Measurements from ENCODE around the gene MAD1L1. TPM values are rescaled to one million over a fixed set of nuclear protein-coding genes. Genes with fewer than 3 reads are reported as not detected.

MAD1L1 gene
- total RNA-seq, 1 experiment from 2014 or later, result 38.5 TPM

DNA sequence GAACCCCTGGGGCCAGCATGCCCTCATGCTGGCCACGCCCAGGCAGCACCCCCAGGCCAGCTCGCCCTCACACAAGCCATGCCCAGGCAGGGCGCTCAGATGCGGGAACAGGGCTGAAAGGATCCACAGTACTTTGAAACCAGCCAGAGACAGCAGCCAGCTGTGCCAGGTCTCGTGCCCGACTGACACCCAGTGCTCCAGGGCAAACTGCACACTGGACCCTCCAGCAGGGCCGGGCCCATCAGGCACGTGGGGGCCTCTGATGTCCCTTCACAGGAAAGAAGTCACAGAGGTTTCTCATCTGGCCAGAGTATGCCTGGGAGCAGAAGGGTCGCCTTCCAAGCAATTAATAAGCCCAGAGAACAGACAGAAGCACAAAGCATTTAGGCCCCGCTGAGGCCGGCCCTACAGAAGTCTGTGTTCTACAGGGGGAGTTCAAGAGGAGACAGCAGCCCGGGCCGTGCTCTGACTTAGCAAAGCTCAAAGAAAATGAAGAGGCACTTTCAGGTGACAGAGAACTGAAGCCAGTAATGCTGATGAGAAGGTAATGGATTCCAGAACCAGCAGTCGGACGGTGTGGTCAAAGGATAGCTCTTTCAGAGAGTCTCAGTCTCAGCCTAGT, 21.4 kb downstream of the MAD1L1 start:
- ATAC-seq, result no peak
- no peaks in the 10 kb centered on the region for H3K27me3 ChIP-seq (ENCODE audit: insufficient read depth, low read length)
- no peak overlapping the region for H2AFZ ChIP-seq (ENCODE audit: low read depth, low read length, poor library complexity, severe bottlenecking)
- no peaks in the 10 kb centered on the region for H3K9me2 ChIP-seq (ENCODE audit: insufficient read depth)
- no peaks in the 10 kb centered on the region for H3K9me3 ChIP-seq (ENCODE audit: control insufficient read depth in 1 of 2, insufficient read depth in 1 of 2, low read depth in 1 of 2, low read length in 2 of 2)
- intact Hi-C loops (cut with micrococcal nuclease), result no loop called here
- no peak overlapping the region for H3K4me2 ChIP-seq (ENCODE audit: low read length)
- DNase-seq (ENCODE audit: low read depth, low spot score), result no peak
- no peak overlapping the region for H3K27ac ChIP-seq (ENCODE audit: low read depth, low read length)
- no peak overlapping the region for H3K9ac ChIP-seq (ENCODE audit: low read length)
- ChIA-PET POLR2A (no interaction called here), RAD21 (ENCODE audit: low non-redundant PET in 1 of 2, low total read pairs in 2 of 2, uncharacterized antibody in 2 of 2, unreplicated experiment in 2 of 2) (no interaction called here), CTCF (interaction anchor here (0.5 kb wide), 1 partner anchor 547 kb away, joined by 4 read pairs; no protein-coding TSS in a partner anchor)
- H4K20me1 ChIP-seq (ENCODE audit: insufficient read depth), result no peaks in the 10 kb centered on the region
- 0 out of 2 replicates have a peak, but pooled peaks cover 4% of the 10 kb centered on the region for H3K79me2 ChIP-seq (ENCODE audit: insufficient read depth, low read length)
- TF ChIP-seq POLR2AphosphoS5 (IDR thresholded peaks at IDR 0.05; ENCODE audit: low read depth, low read length) (no peak), ELF1 (IDR thresholded peaks at IDR 0.05; ENCODE audit: borderline replicate concordance, low read depth) (no peak), CEBPB (IDR thresholded peaks at IDR 0.05; ENCODE audit: low read depth) (no peak), FOSL1 (IDR thresholded peaks at IDR 0.05; ENCODE audit: low read depth) (no peak)
- no peaks in the 10 kb centered on the region for H3K4me1 ChIP-seq (ENCODE audit: control insufficient read depth in 1 of 2, insufficient read depth in 2 of 2, low read length in 2 of 2)
- H3K36me3 ChIP-seq (ENCODE audit: control insufficient read depth in 1 of 2, insufficient read depth in 2 of 2, low read length in 2 of 2), result peaks cover 9 to 34% of the 10 kb centered on the region in 2 experiments
- H3K4me3 ChIP-seq (replicated peaks in 1 of 2; ENCODE audit: low read depth in 1 of 2, low read length in 2 of 2), result no peak overlapping the region
- BruUV-seq (replicated peaks), result no TSS peak

GRCh38 chr7:2210551-2211258, 22.0 kb downstream of the MAD1L1 start:
- Histone ChIP-seq H3K27me3 (ENCODE audit: insufficient read depth, low read length) (no peaks in the 10 kb centered on the region), H3K36me3 (ENCODE audit: control insufficient read depth in 1 of 2, insufficient read depth in 2 of 2, low read length in 2 of 2) (peaks cover 9 to 34% of the 10 kb centered on the region in 2 experiments), H3K9me3 (ENCODE audit: control insufficient read depth in 1 of 2, insufficient read depth in 1 of 2, low read depth in 1 of 2, low read length in 2 of 2) (no peaks in the 10 kb centered on the region), H2AFZ (ENCODE audit: low read depth, low read length, poor library complexity, severe bottlenecking) (no peak overlapping the region), H3K4me1 (ENCODE audit: control insufficient read depth in 1 of 2, insufficient read depth in 2 of 2, low read length in 2 of 2) (no peaks in the 10 kb centered on the region), H3K4me3 (replicated peaks in 1 of 2; ENCODE audit: low read depth in 1 of 2, low read length in 2 of 2) (no peak overlapping the region), H3K27ac (ENCODE audit: low read depth, low read length) (no peak overlapping the region), H4K20me1 (ENCODE audit: insufficient read depth) (no peaks in the 10 kb centered on the region), H3K79me2 (ENCODE audit: insufficient read depth, low read length) (0 out of 2 replicates have a peak, but pooled peaks cover 4% of the 10 kb centered on the region), H3K9ac (ENCODE audit: low read length) (no peak overlapping the region), H3K4me2 (ENCODE audit: low read length) (no peak overlapping the region), H3K9me2 (ENCODE audit: insufficient read depth) (no peaks in the 10 kb centered on the region)
- BruUV-seq (replicated peaks), result no TSS peak
- no peak for DNase-seq (ENCODE audit: low read depth, low spot score)
- ChIA-PET CTCF (interaction anchor here (0.5 kb wide), 1 partner anchor 546 kb away, joined by 4 read pairs; no protein-coding TSS in a partner anchor), RAD21 (ENCODE audit: low non-redundant PET in 1 of 2, low total read pairs in 2 of 2, uncharacterized antibody in 2 of 2, unreplicated experiment in 2 of 2) (no interaction called here), POLR2A (no interaction called here)
- TF ChIP-seq ELF1 (IDR thresholded peaks at IDR 0.05; ENCODE audit: borderline replicate concordance, low read depth) (no peak), YY1 (IDR thresholded peaks at IDR 0.05; ENCODE audit: extremely low read depth, insufficient replicate concordance, low read depth, low read length) (no peak), CBX3 (IDR thresholded peaks at IDR 0.05; ENCODE audit: low read depth) (no peak), POLR2A (IDR thresholded peaks at IDR 0.05; ENCODE audit: borderline replicate concordance, extremely low read depth, insufficient read depth, insufficient read length) (no peak), ZFX (IDR thresholded peaks at IDR 0.05) (no peak), ATF3 (IDR thresholded peaks at IDR 0.05) (no peak), EGR1 (IDR thresholded peaks at IDR 0.05; ENCODE audit: low read depth) (no peak), SIN3A (IDR thresholded peaks at IDR 0.05; ENCODE audit: low read depth) (no peak), JUND (IDR thresholded peaks at IDR 0.05) (no peak), REST (IDR thresholded peaks at IDR 0.05; ENCODE audit: low read depth) (no peak), RAD21 (IDR thresholded peaks at IDR 0.05; ENCODE audit: low read depth) (no peak), EZH2phosphoT487 (IDR thresholded peaks at IDR 0.05; ENCODE audit: borderline replicate concordance) (no peak), SRF (IDR thresholded peaks at IDR 0.05; ENCODE audit: low read depth) (no peak), TCF7L2 (IDR thresholded peaks at IDR 0.05; ENCODE audit: borderline replicate concordance, extremely low read depth, insufficient read depth, insufficient read length) (no peak)
- ATAC-seq, result no peak
- intact Hi-C loops (cut with micrococcal nuclease), result no loop called here
